B cell (primary cell): ENCODE measurements around the gene CD8A. TPM values are rescaled to one million over a fixed set of nuclear protein-coding genes. Genes with fewer than 3 reads are reported as not detected.

Source experiments
- ATAC-seq: fragments of 200-7000 bp; cut with Tn5 transposase; one replicate; pipeline ENCODE4 v1.10.0; 2021; ENCODE audit warnings: low read depth, mild to moderate bottlenecking, moderate number of reproducible peaks, moderate library complexity
- CTCF ChIA-PET: fragments of 350-600 bp; sonication (Branson Sonifier 250); formaldehyde crosslinking; loops from one replicate; lab custom pipeline; 2021; ENCODE audit warnings: antibody characterized with exemption, inconsistent platforms; lab: Charles Lee
- POLR2A ChIA-PET: fragments of 350-600 bp; sonication (Branson Sonifier 250); formaldehyde crosslinking; loops from one replicate; lab custom pipeline; 2021; ENCODE audit warnings: antibody characterized with exemption; lab: Charles Lee
- DNase-seq: peaks from one replicate; pipeline ENCODE4 v3.0.0; 2013
- H2AFZ ChIP-seq: 2 replicates; pipeline ENCODE4 v1.6.1; 2012; ENCODE audit warnings: mild to moderate bottlenecking, low read depth, low read length; ENCODE audit not compliant: insufficient read depth, poor library complexity, severe bottlenecking
- H3K27ac ChIP-seq, 2 donors: 1 replicate in 1 of 2; 2 replicates in 1 of 2; pipeline ENCODE4 v1.5.1; 2012 to 2013; ENCODE audit warnings: low read length in 2 of 2, mild to moderate bottlenecking in 2 of 2, moderate library complexity in 1 of 2
- H3K27me3 ChIP-seq, 4 experiments: fragments of 200-600 bp in 1 of 4; sonication (generic) in 1 of 4; replicated peaks in 1 of 4; 1 replicate in 2 of 4; 2 replicates in 2 of 4; pipeline versions ENCODE4 v1.6.1 to v1.7.0; 2013 to 2016; ENCODE audit warnings: low read length in 3 of 4, mild to moderate bottlenecking in 2 of 4, mixed read lengths in 1 of 4, moderate library complexity in 1 of 4; ENCODE audit not compliant: insufficient read depth in 4 of 4, control insufficient read depth in 3 of 4; ENCODE audit errors: control extremely low read depth in 1 of 4
- H3K36me3 ChIP-seq, 2 experiments: replicated peaks in 1 of 2; 1 replicate in 1 of 2; 2 replicates in 1 of 2; pipeline versions ENCODE4 v1.6.1 to v1.7.1; 2013; ENCODE audit warnings: low read length in 1 of 2; ENCODE audit not compliant: insufficient read depth in 2 of 2, control insufficient read depth in 1 of 2; ENCODE audit errors: control extremely low read depth in 1 of 2, extremely low read depth in 1 of 2
- H3K4me1 ChIP-seq, 2 donors: fragments of 200-600 bp in 1 of 2; sonication (generic) in 1 of 2; 1 replicate in 1 of 2; 2 replicates in 1 of 2; pipeline versions ENCODE4 v1.5.1 to v1.6.1; 2013 to 2017; ENCODE audit warnings: low read length in 2 of 2; ENCODE audit not compliant: control insufficient read depth in 2 of 2, insufficient read depth in 2 of 2
- H3K4me2 ChIP-seq: replicated peaks from 2 replicates; pipeline ENCODE3; 2012; ENCODE audit warnings: mild to moderate bottlenecking, low read depth, low read length; ENCODE audit not compliant: poor library complexity, severe bottlenecking
- H3K4me3 ChIP-seq, 5 experiments: fragments of 200-600 bp in 1 of 5; sonication (generic) in 1 of 5; 1 replicate in 3 of 5; 2 replicates in 2 of 5; pipeline versions ENCODE4 v1.5.1 to v1.7.0; 2011 to 2016; ENCODE audit warnings: low read length in 4 of 5, mild to moderate bottlenecking in 4 of 5, low read depth in 2 of 5, control low read depth in 1 of 5, moderate library complexity in 1 of 5; ENCODE audit not compliant: insufficient read depth in 1 of 5; ENCODE audit errors: control extremely low read depth in 1 of 5, extremely low read depth in 1 of 5
- H3K79me2 ChIP-seq: fragments of 200-600 bp; sonication (generic); one replicate; pipeline ENCODE4 v1.6.0; 2016; ENCODE audit warnings: low read length; ENCODE audit not compliant: control insufficient read depth, insufficient read depth
- H3K9ac ChIP-seq: fragments of 200-600 bp; sonication (generic); 2 replicates; pipeline ENCODE4 v1.6.1; 2017; ENCODE audit warnings: mild to moderate bottlenecking, low read length, moderate library complexity
- H3K9me3 ChIP-seq, 3 donors: one replicate each; pipeline versions ENCODE4 v1.6.1 to v1.7.1; 2013; ENCODE audit warnings: low read length in 2 of 3; ENCODE audit not compliant: control insufficient read depth in 2 of 3, insufficient read depth in 1 of 3; ENCODE audit errors: control extremely low read depth in 1 of 3
- H4K20me1 ChIP-seq: 2 replicates; pipeline ENCODE4 v1.6.0; 2012; ENCODE audit warnings: mild to moderate bottlenecking, low read length; ENCODE audit not compliant: insufficient read depth, control insufficient read depth, poor library complexity, severe bottlenecking
- H3K27ac Mint-ChIP-seq: one replicate; pipeline ENCODE4 v1.8.0; 2021; ENCODE audit warnings: mixed read lengths
- H3K27me3 Mint-ChIP-seq: one replicate; pipeline ENCODE4 v1.8.0; 2021; ENCODE audit warnings: mixed read lengths
- H3K4me1 Mint-ChIP-seq: one replicate; pipeline ENCODE4 v1.8.0; 2021; ENCODE audit warnings: mixed read lengths
- H3K4me3 Mint-ChIP-seq: one replicate; pipeline ENCODE4 v1.8.0; 2021; ENCODE audit warnings: mixed read lengths
- H3K9me3 Mint-ChIP-seq: one replicate; pipeline ENCODE4 v1.8.0; 2022; ENCODE audit warnings: mixed read lengths; ENCODE audit not compliant: insufficient read depth
- CTCF ChIP-seq: fragments of 200-600 bp; IDR thresholded peaks from one replicate; pipeline ENCODE4 v1.8.0; 2022; ENCODE audit warnings: antibody characterized with exemption, mild to moderate bottlenecking
- EZH2 ChIP-seq: IDR thresholded peaks from 2 replicates; pipeline ENCODE4 v1.6.1; 2012; ENCODE audit warnings: borderline replicate concordance, low read depth, mild to moderate bottlenecking, moderate library complexity, low read length; ENCODE audit not compliant: insufficient read depth, poor library complexity, severe bottlenecking
- WGBS: methylation state at CpG from one replicate; pipeline ENCODE4 v1.1.5; 2013; ENCODE audit warnings: missing lambda C conversion rate; ENCODE audit not compliant: insufficient coverage; 5-methylcytosine and 5-hydroxymethylcytosine counted together
- intact Hi-C: fragments of 100-400 bp; cut with micrococcal nuclease; formaldehyde crosslinking; loops from one replicate; pipeline ENCODE4 v1.10.0; 2022
- polyA plus RNA-seq: library from polyadenylated mRNA; depleted of rRNA; stranded (reverse); fragments of >200 nt; gene quantifications from 2 replicates; pipeline ENCODE4 v1.2.3, GENCODE V29; 2012
- total RNA-seq, 2 donors: library from RNA; stranded (reverse); fragments of 120-200 nt in 1 of 2; gene quantifications; 1 replicate in 1 of 2; 2 replicates in 1 of 2; pipeline versions ENCODE4 v1.2.3 to v1.2.4, GENCODE V29; 2013 to 2022

The CD8A gene
- total and polyA plus RNA-seq, 2 donors (not counting 1 experiment from before 2014, with no cell fraction given) = 0.49 to 0.76 TPM

- Histone ChIP-seq H3K4me3 (no peak overlapping the region), H3K27me3 (no peaks in the 10 kb centered on the region), H3K36me3 (no peaks in the 10 kb centered on the region), H3K79me2 (no peaks in the 10 kb centered on the region), H3K4me1 (no peaks in the 10 kb centered on the region), H3K9ac (no peak overlapping the region), H4K20me1 (no peaks in the 10 kb centered on the region), H3K27ac (no peak overlapping the region), H3K4me2 (no peak overlapping the region), H2AFZ (no peak overlapping the region), H3K9me3 (no peaks in the 10 kb centered on the region)
- CTCF ChIA-PET = no interaction called here
- ATAC-seq (no peak), DNase-seq (no peak)
- no peak overlapping the region for H3K27ac Mint-ChIP-seq
- intact Hi-C loops = no loop called here
- H3K9me3 Mint-ChIP-seq = no peaks in the 10 kb centered on the region
- no peak overlapping the region for H3K4me3 Mint-ChIP-seq
- no peaks in the 10 kb centered on the region for H3K4me1 Mint-ChIP-seq
- POLR2A ChIA-PET = no interaction called here
- no CpG with 5 or more reads among the region's 10 CpGs for WGBS
- H3K27me3 Mint-ChIP-seq = peaks cover 8% of the 10 kb centered on the region
- TF ChIP-seq CTCF (no peak), EZH2 (no peak)
Measured at GRCh38 chr2:86833315-86833714, 42.6 kb upstream of the CD8A start.

GRCh38 chr2:86832334-86833096 lies 41.8 kb upstream of the CD8A start:
- ATAC-seq (no peak), DNase-seq (no peak)
- Mint-ChIP-seq H3K4me1 (no peaks in the 10 kb centered on the region), H3K27ac (no peak overlapping the region), H3K4me3 (no peak overlapping the region), H3K9me3 (no peaks in the 10 kb centered on the region), H3K27me3 (peaks cover 8% of the 10 kb centered on the region)
- intact Hi-C loops = no loop called here
- Histone ChIP-seq H3K36me3 (no peaks in the 10 kb centered on the region), H4K20me1 (no peaks in the 10 kb centered on the region), H3K4me2 (no peak overlapping the region), H3K9ac (no peak overlapping the region), H3K4me1 (no peaks in the 10 kb centered on the region), H3K9me3 (no peaks in the 10 kb centered on the region), H3K27me3 (no peaks in the 10 kb centered on the region), H3K4me3 (no peak overlapping the region), H3K79me2 (no peaks in the 10 kb centered on the region), H2AFZ (no peak overlapping the region), H3K27ac (no peak overlapping the region)
- ChIA-PET CTCF (no interaction called here), POLR2A (no interaction called here)
- TF ChIP-seq EZH2 = no peak
- no peak for TF ChIP-seq CTCF
- WGBS = no CpG with 5 or more reads among the region's 7 CpGs
